Hepatic stellate cell (primary cell): Measurements from ENCODE around the gene SEMA5A.

Experiments used
- DNase-seq: peaks from one replicate; pipeline ENCODE4 v3.0.0; 2011; ENCODE audit warnings: low spot score

Gene SEMA5A

DNA sequence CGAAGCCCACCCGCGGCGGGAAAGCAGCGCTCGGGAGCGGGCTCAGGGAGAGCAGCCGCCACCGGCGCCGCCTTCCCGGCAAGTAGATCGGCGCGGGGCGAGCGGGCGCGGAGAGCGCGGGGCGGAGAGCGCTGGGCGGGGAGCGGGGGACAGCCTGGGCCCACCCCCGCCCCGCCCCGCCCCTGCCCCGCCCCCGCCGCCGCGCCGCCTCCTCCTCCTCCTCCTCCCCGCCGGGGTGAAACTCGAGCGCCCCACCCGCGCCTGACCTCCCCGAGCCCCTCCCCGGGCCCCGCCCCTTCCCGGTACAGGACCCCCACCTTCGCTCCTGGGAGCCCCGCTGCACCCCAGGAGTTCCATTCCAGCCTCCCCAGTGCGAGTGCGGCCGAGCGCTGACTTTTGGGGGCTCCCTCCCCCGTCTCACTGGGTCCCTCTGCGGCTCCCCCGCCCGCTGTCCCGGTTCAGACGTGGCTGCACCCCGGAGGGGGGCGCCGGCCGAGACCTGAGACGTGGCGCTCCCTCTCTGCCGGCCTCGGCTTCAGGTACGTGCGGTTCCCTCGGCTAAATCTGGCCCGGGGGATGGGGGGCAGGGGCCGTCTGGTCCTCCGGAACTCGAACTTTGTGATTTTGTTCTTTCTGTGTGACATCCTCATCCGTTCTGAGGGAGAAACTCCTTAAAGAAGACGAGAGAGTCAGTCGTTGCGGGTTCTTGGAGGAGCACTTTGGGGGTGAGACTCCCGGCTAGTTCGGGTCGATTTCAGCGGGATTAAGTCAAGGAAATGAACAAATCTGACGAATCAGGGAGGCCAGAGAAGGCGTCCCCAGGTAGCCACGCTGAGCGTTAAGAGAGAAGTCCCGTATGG, at the start of gene SEMA5A:
TSS of gene SEMA5A (minus strand) at position 84 of the 860 bp plus-strand sequence. CDS start 166,129 bp downstream, outside the sequence.
- peak; percentile 64 for DNase-seq

GRCh38 chr5:9594913-9595312, 49.0 kb upstream of the SEMA5A start:
- no peak for DNase-seq

DNA sequence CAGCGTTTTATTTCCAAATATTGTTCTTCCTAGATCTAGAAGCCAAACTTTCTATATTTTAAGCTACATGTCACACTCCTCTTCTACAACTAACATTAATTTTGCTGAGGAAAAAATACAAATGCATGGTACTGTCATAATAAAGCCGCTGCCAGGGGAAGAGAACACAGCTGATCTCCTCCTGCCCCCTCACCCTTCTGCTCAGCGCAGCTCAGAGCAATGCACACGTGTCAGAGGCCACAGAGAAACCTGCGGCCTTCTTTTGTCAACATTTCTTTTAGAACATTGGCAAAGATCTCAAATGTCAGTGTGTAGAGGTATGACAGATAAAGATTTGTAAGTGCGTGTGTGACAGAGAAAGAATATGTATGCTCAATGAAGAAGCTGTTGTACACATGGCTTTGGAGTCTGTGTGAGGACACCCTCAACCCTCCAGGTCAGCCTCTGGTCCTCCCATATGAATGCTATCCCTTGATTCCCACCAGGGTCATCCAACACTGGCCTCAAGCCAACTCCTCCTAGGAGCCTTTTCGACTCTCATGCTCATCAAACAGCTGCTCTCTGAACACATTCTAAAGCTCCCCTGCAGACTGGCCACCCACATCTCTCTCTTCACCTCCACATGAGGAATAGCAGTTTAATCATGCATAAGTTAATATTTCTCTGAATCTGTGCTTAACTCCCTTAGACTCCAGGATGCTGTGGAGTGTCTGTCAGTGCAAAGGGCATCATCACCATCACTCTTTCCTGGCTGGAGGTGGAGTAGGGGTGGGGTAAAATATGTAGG, 43.4 kb upstream of the SEMA5A start:
- no peak for DNase-seq

GRCh38 chr5:9588254-9588653, 42.4 kb upstream of the SEMA5A start:
- DNase-seq, result no peak

DNA sequence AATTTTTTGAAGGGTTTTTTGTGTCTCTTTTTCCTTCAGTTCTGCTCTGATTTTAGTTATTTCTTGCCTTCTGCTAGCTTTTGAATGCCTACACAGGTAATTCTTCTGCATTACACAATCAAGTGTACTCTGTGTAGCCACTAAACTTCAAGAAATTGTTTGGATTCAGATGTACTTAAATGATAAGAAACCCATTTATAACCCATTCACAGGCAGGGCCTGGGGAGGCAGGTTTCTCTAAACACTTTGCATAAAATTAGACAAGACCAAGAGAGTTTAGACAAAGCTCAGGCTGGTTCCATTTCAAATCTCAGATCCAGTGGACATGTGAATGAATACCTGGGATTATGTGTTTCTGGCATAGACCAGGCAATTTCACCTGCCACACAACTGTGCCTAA, 41.3 kb upstream of the SEMA5A start:
- DNase-seq, result no peak

DNA sequence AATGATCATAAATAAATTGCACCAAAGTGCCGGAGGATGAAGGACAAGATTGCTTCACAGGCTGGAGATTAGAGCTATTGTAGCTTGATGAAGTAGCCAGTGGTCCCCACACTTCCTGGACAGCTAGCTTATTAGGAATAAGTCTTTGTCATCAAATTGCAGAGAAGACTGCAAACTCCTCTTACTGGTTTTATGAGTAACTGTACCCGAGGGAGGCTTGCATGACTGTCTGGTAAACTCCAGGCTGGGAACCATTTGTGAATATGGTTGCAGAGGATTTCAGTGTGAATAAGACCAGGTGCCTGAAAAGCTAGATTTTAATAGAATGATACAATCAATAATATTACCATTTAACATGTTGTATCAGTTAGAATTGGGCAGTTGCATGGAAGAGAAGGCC, 36.5 kb upstream of the SEMA5A start:
- DNase-seq, result no peak

- no peak for DNase-seq
These were observed 27.9 kb upstream of the SEMA5A start for GRCh38 chr5:9573796-9574195.

DNA sequence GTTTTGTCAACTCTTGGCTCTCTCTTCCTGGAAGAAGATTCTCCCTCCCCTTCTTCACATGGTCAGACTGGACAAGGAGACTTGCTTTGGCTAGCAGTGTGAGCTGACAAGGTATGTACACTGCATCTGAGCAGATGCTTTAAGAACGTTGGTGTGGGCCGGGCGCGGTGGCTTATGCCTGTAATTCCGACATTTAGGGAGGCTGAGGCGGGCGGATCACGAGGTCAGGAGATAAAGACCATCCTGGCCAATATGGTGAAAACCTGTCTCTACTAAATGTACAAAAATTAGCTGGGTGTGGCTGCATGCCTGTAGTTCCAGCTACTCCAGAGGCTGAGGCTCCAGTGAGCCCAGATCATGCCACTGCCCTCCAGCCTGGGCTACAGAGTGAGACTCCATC, 26.4 kb upstream of the SEMA5A start:
- DNase-seq, result no peak

DNA sequence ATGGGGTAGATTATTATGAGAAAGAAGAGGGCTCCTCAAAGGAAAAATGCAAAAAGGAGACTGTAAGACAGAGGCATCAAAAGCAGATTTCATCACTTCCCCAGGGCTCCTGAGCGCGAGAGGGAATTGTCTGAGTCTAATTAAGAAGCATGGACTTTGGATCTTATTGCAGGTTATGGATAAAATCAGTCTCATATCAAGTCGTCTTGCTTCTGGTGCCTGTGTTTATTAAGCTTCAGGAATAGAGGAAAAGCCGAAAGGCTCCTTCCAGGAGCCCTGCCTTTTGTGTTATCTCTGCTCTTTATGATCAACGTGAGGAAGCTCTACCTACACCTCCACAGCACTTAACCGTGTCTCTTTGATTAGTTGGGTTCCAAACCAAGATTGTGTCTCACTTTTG, 25.0 kb upstream of the SEMA5A start:
- DNase-seq, result no peak

DNA sequence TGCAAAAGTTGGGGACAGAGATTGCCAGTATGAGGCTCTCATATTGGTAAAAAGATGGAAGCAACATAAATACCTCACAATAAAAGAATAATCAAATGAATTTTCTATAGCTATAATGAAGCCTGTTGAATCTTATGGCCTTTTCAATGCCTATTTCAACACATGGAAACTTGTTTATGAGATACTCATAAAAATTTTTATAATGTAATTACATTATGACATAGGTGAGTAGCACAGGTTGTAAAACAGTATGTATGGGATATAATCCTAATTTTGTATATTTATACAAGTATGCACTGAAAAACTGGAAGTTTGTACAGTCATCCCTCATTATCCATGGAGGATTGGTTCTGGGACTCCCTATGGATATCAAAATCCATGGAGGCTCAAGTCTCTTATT, 21.2 kb upstream of the SEMA5A start:
- DNase-seq, result no peak

DNA sequence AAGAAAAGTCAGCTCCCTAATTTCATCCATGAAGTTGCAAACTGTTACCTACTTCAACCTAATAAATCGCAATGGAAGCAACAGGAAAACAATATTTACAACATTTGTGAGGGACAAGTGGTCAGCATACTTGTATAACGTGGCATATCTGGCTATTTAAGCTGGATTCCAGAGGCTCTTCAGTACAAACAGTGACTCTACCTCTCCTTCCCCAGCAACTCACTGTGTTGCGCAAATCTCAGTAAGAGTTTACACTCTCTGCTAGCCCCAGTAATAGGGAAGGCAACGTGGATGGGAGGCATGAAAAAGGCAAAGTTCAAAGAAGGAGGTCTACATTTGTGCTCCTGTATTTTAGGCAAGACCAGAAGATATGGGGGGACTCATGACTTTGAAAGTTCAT, 18.9 kb upstream of the SEMA5A start:
- no peak for DNase-seq

DNA sequence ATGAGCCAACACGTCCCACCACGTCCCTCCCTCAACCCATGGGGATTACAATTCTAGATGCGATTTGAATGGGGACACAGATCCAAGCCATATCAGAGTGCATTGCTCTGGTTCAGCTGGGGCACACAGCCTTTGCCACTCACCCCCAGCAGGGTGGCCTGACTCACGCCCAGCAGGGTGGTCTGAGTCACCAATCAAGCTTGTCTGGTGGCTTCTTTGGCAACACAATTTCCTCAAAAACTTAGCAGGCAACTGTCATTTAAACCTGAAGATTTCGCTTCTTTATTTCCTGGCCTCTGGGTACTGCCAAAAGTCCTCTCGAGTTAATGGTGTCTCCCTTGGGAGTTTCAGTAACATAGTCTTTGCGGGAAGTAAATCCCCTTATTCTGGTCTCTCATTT, 16.3 kb upstream of the SEMA5A start:
- DNase-seq, result no peak

GRCh38 chr5:9559965-9560364, 14.1 kb upstream of the SEMA5A start:
- no peak for DNase-seq

DNA sequence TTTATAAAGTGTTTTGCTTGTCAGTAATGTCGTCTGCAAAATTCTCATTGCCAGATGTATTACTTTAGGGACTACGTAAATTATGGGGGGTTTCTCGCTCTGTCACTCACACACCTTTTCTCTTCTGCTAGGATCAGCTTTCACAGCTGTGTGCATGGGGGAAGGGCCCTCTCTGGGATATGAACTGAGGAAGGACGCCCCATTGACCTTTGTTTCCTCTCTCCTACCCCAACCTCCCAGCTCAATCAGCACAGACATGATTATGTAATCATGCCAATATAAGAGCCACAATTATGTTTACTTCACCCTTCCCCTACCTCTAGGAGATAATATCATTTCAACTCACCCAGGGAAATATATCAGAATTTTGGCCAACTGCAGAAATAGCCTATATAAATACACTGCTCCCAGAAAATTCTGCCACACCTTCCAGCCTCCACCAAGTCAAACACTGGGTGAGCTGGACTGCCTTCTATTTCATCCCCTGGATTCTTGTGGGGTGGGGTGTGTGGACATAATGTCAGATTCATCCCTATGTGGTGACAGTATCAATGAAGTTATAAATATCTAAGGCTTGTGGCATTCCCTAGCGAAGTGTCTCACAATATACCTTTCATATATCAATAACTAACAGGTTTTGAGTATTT, 12.6 kb upstream of the SEMA5A start:
- no peak for DNase-seq

GRCh38 chr5:9557696-9558095, 11.8 kb upstream of the SEMA5A start:
- DNase-seq, result no peak

DNA sequence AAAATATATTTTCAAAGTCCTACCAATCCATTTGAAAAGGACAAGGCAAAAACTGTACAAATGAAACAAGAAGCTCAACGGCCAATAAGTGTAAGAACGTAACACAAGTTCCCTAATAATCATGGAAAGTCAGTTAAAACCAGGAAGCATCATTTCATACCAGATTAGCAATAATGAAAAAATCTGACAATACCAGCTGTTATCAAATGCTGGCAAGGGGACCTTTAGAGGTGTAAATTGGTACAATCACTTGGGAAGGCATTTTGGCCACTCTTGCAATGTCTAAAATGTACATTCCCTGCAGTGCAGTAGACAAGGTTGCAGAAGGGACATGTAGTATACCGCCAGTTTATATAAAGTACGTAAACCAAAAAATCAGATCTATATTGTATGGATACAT, 10.1 kb upstream of the SEMA5A start:
- DNase-seq, result no peak

DNA sequence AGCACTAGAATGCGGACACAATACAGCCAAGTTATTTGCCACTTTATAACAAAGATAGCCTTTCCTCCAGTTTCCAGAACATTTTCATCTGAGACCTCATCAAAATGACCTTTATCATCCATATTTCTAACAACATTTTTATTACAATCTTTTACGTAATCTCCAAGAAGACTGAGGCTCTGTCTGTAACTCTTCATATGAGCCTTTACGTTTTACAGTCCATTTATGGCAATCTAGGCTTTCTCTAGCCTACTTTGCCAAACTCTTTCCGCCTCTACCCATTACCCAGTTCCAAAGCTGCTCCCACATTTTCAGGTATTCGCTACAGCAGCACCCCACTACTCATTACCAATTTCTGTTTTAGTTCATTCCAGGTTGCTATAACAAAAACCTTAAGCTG, 8.2 kb upstream of the SEMA5A start:
- no peak for DNase-seq

DNA sequence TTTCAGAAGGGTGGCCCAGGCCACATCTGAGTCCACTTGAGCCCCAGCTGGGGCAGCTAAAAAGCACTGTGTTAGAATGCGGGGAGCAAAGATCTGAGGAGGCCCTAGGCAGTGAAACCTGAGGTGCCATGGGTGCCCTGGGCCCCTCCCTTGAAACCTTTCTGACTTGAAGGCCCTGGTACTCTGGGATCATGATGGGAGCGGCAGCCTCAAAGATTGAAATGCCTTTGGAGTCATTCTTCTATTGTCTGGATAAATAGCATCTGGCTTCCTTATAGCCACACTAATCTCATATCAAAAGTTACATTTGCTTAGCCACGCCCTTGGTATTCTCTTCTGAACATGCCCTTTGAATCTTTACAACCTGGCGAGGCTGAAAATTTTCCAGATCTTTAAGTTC, 7.7 kb upstream of the SEMA5A start:
- DNase-seq, result no peak

DNA sequence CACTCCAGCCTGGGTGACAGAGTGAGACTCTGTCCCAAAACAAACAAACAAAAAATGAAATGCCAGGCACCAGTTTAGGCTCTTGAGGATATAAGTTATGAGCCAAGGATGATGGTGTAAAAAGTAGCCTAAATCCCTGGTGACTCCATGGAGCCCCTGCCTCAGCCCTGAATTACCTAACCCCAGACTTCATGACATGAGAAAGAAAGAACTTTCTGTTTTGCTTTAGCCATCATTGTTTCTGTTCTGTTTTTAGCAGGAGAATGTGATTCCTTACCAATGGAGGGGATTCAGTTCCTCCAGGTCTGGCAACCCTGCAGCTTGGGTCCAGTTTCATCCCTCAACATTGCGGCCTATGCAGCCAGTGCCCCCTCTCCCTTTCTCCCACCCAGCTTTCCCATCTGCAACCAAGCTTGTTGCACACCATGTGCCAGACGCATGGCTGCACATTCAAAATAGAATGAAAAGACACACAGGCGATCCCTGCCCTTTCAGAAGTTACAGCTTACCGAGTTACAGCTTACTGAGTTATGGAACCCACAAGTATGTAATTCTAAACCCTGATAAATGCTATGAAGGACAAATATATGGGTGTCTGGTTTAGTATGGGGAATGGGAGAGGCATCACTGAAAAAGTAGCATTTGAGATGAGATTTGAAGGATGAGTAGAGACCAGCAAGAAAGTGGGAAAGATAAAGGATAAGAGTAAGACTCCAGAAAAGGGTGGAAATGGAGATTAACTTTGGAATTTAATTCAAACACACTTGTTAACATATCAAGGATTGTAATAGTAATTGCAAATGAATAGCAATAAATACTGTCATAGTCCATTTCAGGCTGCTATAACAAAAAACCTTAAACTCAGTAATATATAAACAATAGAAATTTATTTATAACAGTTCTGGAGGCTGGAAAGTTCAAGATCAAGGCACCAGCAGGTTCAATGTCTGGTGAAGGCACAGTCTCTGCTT, 6.0 kb upstream of the SEMA5A start:
- DNase-seq, result no peak

GRCh38 chr5:9549941-9550340, 4.1 kb upstream of the SEMA5A start:
- no peak for DNase-seq

GRCh38 chr5:9547122-9547947, 1.5 kb upstream of the SEMA5A start:
- peak; percentile 41 for DNase-seq
